ENCODE measurements around the gene DLG2.

Gene DLG2

DNA sequence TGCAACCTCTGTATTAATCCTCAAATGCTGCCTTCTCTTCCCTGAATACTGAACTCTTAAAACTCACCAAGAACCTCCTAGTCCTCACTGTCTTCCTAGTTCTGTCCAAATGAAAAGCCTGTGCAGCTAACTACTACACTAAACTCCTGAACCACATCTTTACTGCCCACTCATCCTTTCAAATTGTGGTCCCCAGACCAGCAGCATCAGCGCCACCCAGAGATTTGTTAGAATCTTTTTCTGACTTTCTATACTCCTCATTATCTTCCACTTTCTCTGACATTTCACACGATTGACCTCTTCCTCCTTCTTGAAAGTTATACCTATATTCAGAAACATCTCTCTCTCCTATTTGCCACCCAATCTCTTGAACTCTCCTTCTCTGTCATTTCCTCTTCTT, 461.3 kb downstream of the DLG2 start:
- FAIRE-seq (no peak), DNase-seq (ENCODE audit: insufficient read length, low spot score) (no peak)
- TF ChIP-seq, protein P1, sequence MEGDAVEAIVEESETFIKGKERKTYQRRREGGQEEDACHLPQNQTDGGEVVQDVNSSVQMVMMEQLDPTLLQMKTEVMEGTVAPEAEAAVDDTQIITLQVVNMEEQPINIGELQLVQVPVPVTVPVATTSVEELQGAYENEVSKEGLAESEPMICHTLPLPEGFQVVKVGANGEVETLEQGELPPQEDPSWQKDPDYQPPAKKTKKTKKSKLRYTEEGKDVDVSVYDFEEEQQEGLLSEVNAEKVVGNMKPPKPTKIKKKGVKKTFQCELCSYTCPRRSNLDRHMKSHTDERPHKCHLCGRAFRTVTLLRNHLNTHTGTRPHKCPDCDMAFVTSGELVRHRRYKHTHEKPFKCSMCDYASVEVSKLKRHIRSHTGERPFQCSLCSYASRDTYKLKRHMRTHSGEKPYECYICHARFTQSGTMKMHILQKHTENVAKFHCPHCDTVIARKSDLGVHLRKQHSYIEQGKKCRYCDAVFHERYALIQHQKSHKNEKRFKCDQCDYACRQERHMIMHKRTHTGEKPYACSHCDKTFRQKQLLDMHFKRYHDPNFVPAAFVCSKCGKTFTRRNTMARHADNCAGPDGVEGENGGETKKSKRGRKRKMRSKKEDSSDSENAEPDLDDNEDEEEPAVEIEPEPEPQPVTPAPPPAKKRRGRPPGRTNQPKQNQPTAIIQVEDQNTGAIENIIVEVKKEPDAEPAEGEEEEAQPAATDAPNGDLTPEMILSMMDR (IDR thresholded peaks at IDR 0.05; ENCODE audit: insufficient read depth, missing control alignments): no peak

DNA sequence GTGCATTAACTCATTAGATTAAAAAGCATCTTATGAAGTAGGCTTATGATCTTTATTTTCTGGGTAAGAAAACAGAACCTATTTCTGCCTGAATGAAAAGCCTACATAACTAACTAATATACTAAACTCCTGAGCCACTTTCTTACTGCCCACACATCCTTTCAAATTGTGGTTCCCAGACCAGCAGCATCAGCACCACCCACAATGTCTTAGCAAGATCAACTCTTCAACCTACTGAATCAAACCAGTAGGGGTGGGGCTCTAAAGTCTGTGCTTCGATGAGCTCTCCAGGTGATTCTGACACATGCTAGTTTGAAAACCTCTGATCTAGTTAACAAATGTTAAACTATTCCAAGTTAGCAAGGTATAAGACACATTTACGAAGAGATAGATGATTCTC, 462.4 kb downstream of the DLG2 start:
- TF ChIP-seq, protein P1 (IDR thresholded peaks at IDR 0.05; ENCODE audit: insufficient read depth, missing control alignments): no peak
- DNase-seq (ENCODE audit: insufficient read length, low spot score): no peak
- FAIRE-seq: no peak

DNA sequence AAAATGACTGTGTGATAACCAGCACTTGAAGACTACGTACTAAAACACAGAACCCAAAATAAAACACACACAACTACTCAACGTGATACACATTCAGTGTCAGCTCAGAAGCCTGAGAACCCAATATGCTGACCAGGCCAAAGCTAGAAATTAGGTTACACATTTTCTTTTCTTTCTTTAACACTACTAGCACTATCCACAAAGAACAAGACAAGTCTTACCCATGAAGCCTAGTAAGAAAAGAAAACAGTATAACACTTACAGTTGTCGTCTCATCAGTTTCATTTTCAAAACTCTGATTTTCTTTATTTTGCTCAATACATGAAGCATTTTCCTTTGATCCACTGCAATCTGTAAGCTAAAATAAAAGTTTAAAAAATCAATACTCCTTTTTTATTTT, 472.9 kb downstream of the DLG2 start:
- no peak for DNase-seq (ENCODE audit: insufficient read length, low spot score)
- TF ChIP-seq, protein P1 (IDR thresholded peaks at IDR 0.05; ENCODE audit: insufficient read depth, missing control alignments): no peak
- no peak for FAIRE-seq

DNA sequence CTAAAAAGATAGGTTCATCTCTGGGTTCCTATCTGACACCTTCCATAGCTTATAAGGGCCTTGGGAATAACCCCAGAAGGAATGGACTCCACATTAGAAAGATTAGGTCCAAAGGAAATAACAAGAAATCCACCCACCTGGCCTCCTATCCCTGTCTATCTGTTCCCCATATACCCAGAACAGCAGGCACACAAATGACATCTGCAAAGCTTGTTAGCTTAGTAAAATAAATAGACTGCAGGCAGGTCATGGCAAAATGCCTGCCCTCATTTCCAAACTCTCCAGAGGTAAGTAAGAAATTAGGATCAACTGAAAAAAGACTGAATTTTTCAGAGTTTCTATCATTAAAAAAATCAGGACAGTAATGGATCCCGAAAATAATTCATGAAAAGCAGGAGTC, 489.5 kb downstream of the DLG2 start:
- FAIRE-seq (no peak), DNase-seq (ENCODE audit: insufficient read length, low spot score) (no peak)
- TF ChIP-seq, protein P1 (IDR thresholded peaks at IDR 0.05; ENCODE audit: insufficient read depth, missing control alignments): no peak

DNA sequence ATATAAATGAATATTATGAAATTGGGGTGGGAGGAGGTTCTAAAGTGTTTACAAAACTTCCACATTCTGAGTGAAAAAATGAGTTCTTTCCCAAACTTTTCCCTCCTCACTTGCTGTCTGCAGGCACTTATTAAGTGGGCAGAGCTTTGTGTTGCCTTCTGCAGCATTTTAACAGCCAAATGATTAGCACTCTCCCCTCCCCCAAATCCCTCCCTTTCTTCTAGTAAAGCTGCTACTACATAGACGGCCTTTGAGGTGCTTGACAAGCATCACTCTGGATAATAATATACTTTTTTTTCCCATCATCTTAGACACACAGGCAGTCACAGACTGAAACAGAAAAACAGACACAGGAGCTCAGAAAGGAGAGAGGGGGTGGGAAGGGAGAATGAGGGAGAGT, 493.5 kb downstream of the DLG2 start:
- TF ChIP-seq, protein P1 (IDR thresholded peaks at IDR 0.05; ENCODE audit: insufficient read depth, missing control alignments): no peak
- no peak for DNase-seq (ENCODE audit: insufficient read length, low spot score)
- FAIRE-seq: no peak

DNA sequence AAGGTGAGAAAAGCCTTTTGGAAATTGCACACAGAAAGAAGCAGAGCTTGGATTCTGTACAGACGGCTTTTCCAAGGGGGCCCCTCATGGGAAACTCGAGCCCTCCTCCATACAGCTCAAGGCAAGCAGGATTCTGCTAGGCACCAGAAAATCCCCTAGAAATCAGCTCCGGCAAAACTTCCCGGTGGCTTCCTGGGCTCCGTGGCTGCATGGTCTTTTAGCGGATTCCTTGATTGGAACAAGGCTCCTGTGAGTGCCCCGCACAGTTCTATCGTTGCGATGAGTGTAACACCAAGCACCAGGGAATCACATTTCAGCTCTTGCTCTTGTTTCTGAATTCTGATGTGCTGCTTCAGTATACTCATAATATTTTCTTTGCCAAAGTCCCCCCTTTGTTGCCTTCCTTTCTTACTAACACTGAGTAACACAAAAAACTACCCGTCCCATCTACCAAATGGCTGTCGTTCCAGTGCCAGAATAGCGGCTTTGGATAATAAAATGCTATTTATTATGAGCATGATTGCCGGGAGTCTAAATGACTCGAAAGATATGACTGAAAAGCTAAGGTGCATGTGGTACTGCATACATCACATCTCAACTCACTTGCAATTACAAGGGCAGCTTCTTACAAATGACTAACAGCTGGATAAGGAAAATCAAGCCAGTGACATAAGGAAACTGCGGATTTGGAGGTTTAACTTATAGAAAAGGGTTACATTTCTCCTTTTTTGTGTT, 494.1 kb downstream of the DLG2 start:
- TF ChIP-seq, protein P1 (IDR thresholded peaks at IDR 0.05; ENCODE audit: insufficient read depth, missing control alignments): no peak
- DNase-seq (ENCODE audit: insufficient read length, low spot score) (no peak), FAIRE-seq (no peak)

DNA sequence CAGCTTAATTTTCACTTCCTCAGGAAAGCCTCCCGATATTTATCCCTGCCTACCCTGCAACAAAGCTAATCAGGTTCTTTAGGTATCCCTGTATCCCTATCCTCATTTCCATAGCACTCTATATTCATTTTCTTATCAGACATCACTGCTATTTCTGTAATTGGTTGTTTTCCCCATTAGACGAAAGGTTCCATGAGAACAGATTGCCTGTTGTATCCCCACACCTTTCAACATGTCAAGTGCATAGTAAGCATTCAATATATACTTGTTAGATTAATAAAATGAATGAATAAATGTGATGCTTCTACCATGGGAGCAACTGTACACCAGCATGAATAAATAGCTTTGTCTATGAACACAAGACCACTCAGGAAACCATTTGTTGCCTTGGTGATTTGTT, 499.8 kb downstream of the DLG2 start:
- no peak for DNase-seq (ENCODE audit: insufficient read length, low spot score)
- TF ChIP-seq, protein P1 (IDR thresholded peaks at IDR 0.05; ENCODE audit: insufficient read depth, missing control alignments): no peak
- FAIRE-seq: no peak
